HepG2 (cell line): ENCODE results near the gene PSMB9. TPM values are rescaled to one million over a fixed set of nuclear protein-coding genes. Genes with fewer than 3 reads are reported as not detected.

Experiments
- CCAR2 ChIP-seq: fragments of 200-400 bp; formaldehyde crosslinking; optimal IDR thresholded peaks from 2 replicates; pipeline ENCODE3; 2018; ENCODE audit warnings: low read depth, mild to moderate bottlenecking, low read length, moderate library complexity
- ELF3 ChIP-seq: IDR thresholded peaks from 2 replicates; pipeline ENCODE4 v1.6.1; 2016; ENCODE audit warnings: missing genetic modification reagents, missing compliant biosample characterization
- FUBP1 ChIP-seq: sonication (generic); formaldehyde crosslinking; IDR thresholded peaks from 2 replicates; pipeline ENCODE4 v1.5.1; 2020; ENCODE audit warnings: missing genetic modification reagents, mild to moderate bottlenecking, borderline replicate concordance
- GABPB1 ChIP-seq: IDR thresholded peaks from 2 replicates; pipeline ENCODE4 v1.6.1; 2016; ENCODE audit warnings: mild to moderate bottlenecking, missing genetic modification reagents, moderate library complexity, missing compliant biosample characterization
- HMG20B ChIP-seq: conservative IDR thresholded peaks from 2 replicates; pipeline ENCODE4 v1.6.1; 2016; ENCODE audit warnings: missing genetic modification reagents, missing compliant biosample characterization
- POLR2AphosphoS2 ChIP-seq: IDR thresholded peaks from 2 replicates; pipeline ENCODE4 v1.6.1; 2011; ENCODE audit warnings: low read depth, low read length, improper control_type of control experiment
- ZBTB7A ChIP-seq: sonication (generic); formaldehyde crosslinking; IDR thresholded peaks from 2 replicates; pipeline ENCODE4 v1.8.0; 2022; ENCODE audit warnings: mild to moderate bottlenecking, missing genetic modification reagents
- ZFP36L1 ChIP-seq: sonication (generic); formaldehyde crosslinking; IDR thresholded peaks from 2 replicates; pipeline ENCODE4 v1.8.0; 2022; ENCODE audit warnings: mild to moderate bottlenecking, missing genetic modification reagents, moderate library complexity
- ZFP91 ChIP-seq: sonication (generic); formaldehyde crosslinking; IDR thresholded peaks from 2 replicates; pipeline ENCODE4 v1.9.0; 2022; ENCODE audit warnings: missing genetic modification reagents, mild to moderate bottlenecking, borderline replicate concordance
- ZNF253 ChIP-seq: sonication (generic); formaldehyde crosslinking; IDR thresholded peaks from 2 replicates; pipeline ENCODE4 v1.8.0; 2022; ENCODE audit warnings: mild to moderate bottlenecking, missing genetic modification reagents, borderline replicate concordance
- ZNF431 ChIP-seq: sonication (generic); formaldehyde crosslinking; IDR thresholded peaks from 2 replicates; pipeline ENCODE4 v1.9.0; 2022; ENCODE audit warnings: missing genetic modification reagents, low read depth, mild to moderate bottlenecking, borderline replicate concordance
- ZNF503 ChIP-seq: sonication (generic); formaldehyde crosslinking; IDR thresholded peaks from 2 replicates; pipeline ENCODE4 v1.4.0; 2020; ENCODE audit warnings: missing genetic modification reagents
- ZNF552 ChIP-seq: sonication (generic); formaldehyde crosslinking; IDR thresholded peaks from 2 replicates; pipeline ENCODE4 v1.9.0; 2022; ENCODE audit warnings: missing genetic modification reagents, mild to moderate bottlenecking, borderline replicate concordance
- ZNF644 ChIP-seq: IDR thresholded peaks from 2 replicates; pipeline ENCODE4 v1.6.1; 2016; ENCODE audit warnings: low read depth
- ZNF788 ChIP-seq: sonication (generic); formaldehyde crosslinking; IDR thresholded peaks from 2 replicates; pipeline ENCODE4 v1.5.0; 2020; ENCODE audit warnings: mild to moderate bottlenecking, missing genetic modification reagents, borderline replicate concordance
- ZSCAN12 ChIP-seq: sonication (generic); formaldehyde crosslinking; IDR thresholded peaks from 2 replicates; pipeline ENCODE4 v1.9.0; 2021; ENCODE audit warnings: mild to moderate bottlenecking, missing genetic modification reagents
- polyA plus RNA-seq, 8 experiments: library from polyadenylated mRNA; depleted of rRNA in 3 of 8; stranded (reverse) in 7 of 8; unstranded in 1 of 8; fragments of >200 nt; fragmentation: Illumina TruSeq in 4 of 8; extraction: Trizol in 4 of 8; gene quantifications; 2 replicates each; pipeline versions ENCODE4 v1.2.1 to v1.2.3, GENCODE V29; 2011 to 2016; ENCODE audit warnings: low read depth in 4 of 8, missing spikeins in 1 of 8, mixed read lengths in 1 of 8; ENCODE audit not compliant: insufficient read depth in 1 of 8
- total RNA-seq, 5 experiments: library from RNA; depleted of rRNA; stranded (reverse); fragments of >200 nt; fragmentation: Illumina TruSeq; extraction: Trizol; gene quantifications; 2 replicates each; pipeline ENCODE4 v1.2.3, GENCODE V29; 2016; ENCODE audit warnings: low read depth in 1 of 5
- TF ChIP-seq, protein P1 (sequence below): IDR thresholded peaks from 2 replicates; pipeline ENCODE4 v1.6.1; 2016
- TF ChIP-seq, protein P2 (sequence below): sonication (generic); formaldehyde crosslinking; IDR thresholded peaks from 2 replicates; pipeline ENCODE4 v1.4.0; 2020; ENCODE audit warnings: missing genetic modification reagents

Gene PSMB9
- total and polyA plus RNA-seq, 2 of the 13 experiments (the other 11 are each of a cell fraction or from before 2014, with no cell fraction given): 15.6 to 16.0 TPM

DNA sequence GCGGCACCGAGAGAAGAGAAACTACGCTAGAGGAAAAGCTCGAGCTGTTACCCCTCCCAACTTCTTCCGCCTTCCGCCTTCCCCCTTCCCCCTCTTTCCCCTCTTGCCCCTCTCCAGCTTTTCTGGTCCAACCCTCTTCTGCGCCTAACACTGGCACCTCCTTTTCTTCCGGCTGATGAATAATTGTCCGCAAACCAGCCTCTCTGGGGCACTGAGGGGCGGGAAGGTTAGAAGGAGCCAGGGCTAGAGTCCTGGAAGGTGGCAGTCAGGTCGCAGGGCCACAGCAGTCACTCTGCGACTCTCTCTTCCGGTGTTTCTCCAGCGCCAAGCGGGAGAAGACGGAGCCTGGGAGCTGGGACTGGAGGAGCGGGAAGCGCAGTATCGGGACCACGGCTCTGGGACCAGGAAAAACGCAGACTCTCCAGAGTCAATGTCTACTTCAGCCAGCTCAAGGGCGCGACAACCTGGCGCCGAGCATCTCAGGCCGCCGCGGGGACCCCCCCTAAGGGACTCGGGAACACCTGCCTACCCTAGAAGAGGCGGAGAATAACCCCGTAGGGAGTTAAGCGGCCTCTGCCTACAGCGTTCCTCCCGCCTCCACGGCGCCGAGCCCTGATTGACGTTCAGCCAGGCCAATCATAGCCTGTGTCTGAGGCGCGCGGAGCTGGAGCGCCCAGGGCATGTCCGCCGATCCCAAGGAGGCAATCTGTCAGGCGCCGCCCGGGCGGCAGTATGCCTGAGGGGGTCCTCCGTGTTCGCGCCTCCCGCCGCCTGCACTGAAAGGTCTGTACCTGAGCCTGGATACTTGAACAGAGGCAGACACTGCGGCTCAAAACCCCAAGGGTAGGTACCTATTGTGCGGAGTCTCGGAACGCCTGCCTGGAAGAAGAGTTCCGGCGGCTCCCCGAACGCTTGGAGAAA, 40.4 kb downstream of the PSMB9 start (continued):
- TF ChIP-seq ZNF644 (no peak; the same call in 1 of the 2 replicates), ZNF253 (CRISPR knock-in tag) (peak; percentile 64; the same call in 1 of the 2 replicates), ZNF503 (CRISPR knock-in tag) (no peak), CCAR2 (no peak), ZSCAN12 (CRISPR knock-in tag) (no peak; the same call in 1 of the 2 replicates), ZFP36L1 (CRISPR knock-in tag) (peak; percentile 90), HMG20B (CRISPR knock-in tag) (no peak), ELF3 (CRISPR knock-in tag) (peak; percentile 10), ZFP91 (CRISPR knock-in tag) (peak; percentile 86), ZNF788 (peak; percentile 81; the same call in 1 of the 2 replicates), POLR2AphosphoS2 (no peak), ZNF431 (CRISPR knock-in tag) (no peak), FUBP1 (CRISPR knock-in tag) (0 out of 2 replicates have a peak, but pooled peaks have one; percentile 32), ZBTB7A (CRISPR knock-in tag) (no peak), GABPB1 (CRISPR knock-in tag) (peak; percentile 92), ZNF552 (CRISPR knock-in tag) (no peak; the same call in 1 of the 2 replicates)
- TF ChIP-seq, protein P1, sequence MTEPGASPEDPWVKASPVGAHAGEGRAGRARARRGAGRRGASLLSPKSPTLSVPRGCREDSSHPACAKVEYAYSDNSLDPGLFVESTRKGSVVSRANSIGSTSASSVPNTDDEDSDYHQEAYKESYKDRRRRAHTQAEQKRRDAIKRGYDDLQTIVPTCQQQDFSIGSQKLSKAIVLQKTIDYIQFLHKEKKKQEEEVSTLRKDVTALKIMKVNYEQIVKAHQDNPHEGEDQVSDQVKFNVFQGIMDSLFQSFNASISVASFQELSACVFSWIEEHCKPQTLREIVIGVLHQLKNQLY: no peak
- TF ChIP-seq, protein P2, sequence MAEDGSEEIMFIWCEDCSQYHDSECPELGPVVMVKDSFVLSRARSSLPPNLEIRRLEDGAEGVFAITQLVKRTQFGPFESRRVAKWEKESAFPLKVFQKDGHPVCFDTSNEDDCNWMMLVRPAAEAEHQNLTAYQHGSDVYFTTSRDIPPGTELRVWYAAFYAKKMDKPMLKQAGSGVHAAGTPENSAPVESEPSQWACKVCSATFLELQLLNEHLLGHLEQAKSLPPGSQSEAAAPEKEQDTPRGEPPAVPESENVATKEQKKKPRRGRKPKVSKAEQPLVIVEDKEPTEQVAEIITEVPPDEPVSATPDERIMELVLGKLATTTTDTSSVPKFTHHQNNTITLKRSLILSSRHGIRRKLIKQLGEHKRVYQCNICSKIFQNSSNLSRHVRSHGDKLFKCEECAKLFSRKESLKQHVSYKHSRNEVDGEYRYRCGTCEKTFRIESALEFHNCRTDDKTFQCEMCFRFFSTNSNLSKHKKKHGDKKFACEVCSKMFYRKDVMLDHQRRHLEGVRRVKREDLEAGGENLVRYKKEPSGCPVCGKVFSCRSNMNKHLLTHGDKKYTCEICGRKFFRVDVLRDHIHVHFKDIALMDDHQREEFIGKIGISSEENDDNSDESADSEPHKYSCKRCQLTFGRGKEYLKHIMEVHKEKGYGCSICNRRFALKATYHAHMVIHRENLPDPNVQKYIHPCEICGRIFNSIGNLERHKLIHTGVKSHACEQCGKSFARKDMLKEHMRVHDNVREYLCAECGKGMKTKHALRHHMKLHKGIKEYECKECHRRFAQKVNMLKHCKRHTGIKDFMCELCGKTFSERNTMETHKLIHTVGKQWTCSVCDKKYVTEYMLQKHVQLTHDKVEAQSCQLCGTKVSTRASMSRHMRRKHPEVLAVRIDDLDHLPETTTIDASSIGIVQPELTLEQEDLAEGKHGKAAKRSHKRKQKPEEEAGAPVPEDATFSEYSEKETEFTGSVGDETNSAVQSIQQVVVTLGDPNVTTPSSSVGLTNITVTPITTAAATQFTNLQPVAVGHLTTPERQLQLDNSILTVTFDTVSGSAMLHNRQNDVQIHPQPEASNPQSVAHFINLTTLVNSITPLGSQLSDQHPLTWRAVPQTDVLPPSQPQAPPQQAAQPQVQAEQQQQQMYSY (CRISPR knock-in tag): peak; percentile 62
